ENCODE results near the gene RAB34. TPM values are rescaled to one million over a fixed set of nuclear protein-coding genes. Genes with fewer than 3 reads are reported as not detected.

RAB34 gene
- total and polyA plus RNA-seq, 9 of the 15 experiments (the other 6 are each of a cell fraction or from before 2014, with no cell fraction given): 0.07 to 3.8 (median 0.46) TPM; not detected in 1

GRCh38 chr17:28719021-28719433, 1.4 kb upstream of the RAB34 start (continued):
- TF ChIP-seq E4F1 (CRISPR knock-in tag; IDR thresholded peaks at IDR 0.05; ENCODE audit: borderline replicate concordance) (no peak), E2F4 (CRISPR knock-in tag; IDR thresholded peaks at IDR 0.05; ENCODE audit: low read depth) (no peak), KDM4B (IDR thresholded peaks at IDR 0.05; ENCODE audit: borderline replicate concordance in 2 of 2, low read depth in 1 of 2) (no peak), SMARCE1 (IDR thresholded peaks at IDR 0.05) (peak; percentile 73; the same call in 1 of the 2 replicates), ZNF512 (tag; IDR thresholded peaks at IDR 0.05) (no peak), NEUROD1 (IDR thresholded peaks at IDR 0.05; ENCODE audit: borderline replicate concordance, low read depth, low read length, partially characterized antibody) (no peak), ZNF274 (IDR thresholded peaks at IDR 0.05; ENCODE audit: borderline replicate concordance, low read depth, low read length) (no peak), CREB1 (IDR thresholded peaks at IDR 0.05) (no peak), CREB1 (CRISPR knock-in tag; IDR thresholded peaks at IDR 0.05) (no peak), JUNB (CRISPR knock-in tag; conservative IDR thresholded peaks at IDR 0.05) (0 out of 2 replicates have a peak, but pooled peaks have one; percentile 39), GTF2E2 (tag; IDR thresholded peaks at IDR 0.05) (no peak), HMG20A (CRISPR knock-in tag; conservative IDR thresholded peaks at IDR 0.05) (no peak), FOXA1 (IDR thresholded peaks at IDR 0.05; ENCODE audit: borderline replicate concordance) (no peak), STAT6 (CRISPR knock-in tag; IDR thresholded peaks at IDR 0.05) (no peak), ZNF316 (IDR thresholded peaks at IDR 0.05) (no peak), TBP (optimal IDR thresholded peaks at IDR 0.05; ENCODE audit: low read depth, low read length) (no peak), MCM2 (IDR thresholded peaks at IDR 0.05; ENCODE audit: low read depth) (no peak), HDGF (IDR thresholded peaks at IDR 0.05) (no peak), SNAPC5 (CRISPR knock-in tag; IDR thresholded peaks at IDR 0.05) (no peak), DEAF1 (CRISPR knock-in tag; IDR thresholded peaks at IDR 0.05) (no peak), ZNF184 (CRISPR knock-in tag; IDR thresholded peaks at IDR 0.05) (no peak)
